ENCODE data around the gene GOLPH3. TPM values are rescaled to one million over a fixed set of nuclear protein-coding genes. Genes with fewer than 3 reads are reported as not detected.

The GOLPH3 gene
- total RNA-seq, 1 donor from 2014 or later, result 99.0 TPM

Other genes starting within 250 kb of the GOLPH3 start
- 39.3 TPM for gene MTMR12, start 138.6 kb upstream of the GOLPH3 start, total RNA-seq